Esophagus muscularis mucosa (tissue), 4 donors: ENCODE results near the gene ZSCAN10. TPM values are rescaled to one million over a fixed set of nuclear protein-coding genes. Genes with fewer than 3 reads are reported as not detected.

Experiments
- DNase-seq: peaks from one replicate; pipeline ENCODE4 v3.0.0-alpha.2; 2017; ENCODE audit errors: extremely low spot score
- H3K27ac ChIP-seq, 4 donors: fragments of 200-600 bp; sonication (generic); replicated peaks in 1 of 4; 1 replicate in 3 of 4; 2 replicates in 1 of 4; pipeline ENCODE4 v1.5.1; 2016 to 2019; ENCODE audit warnings: mild to moderate bottlenecking in 1 of 4
- H3K27me3 ChIP-seq, 4 donors: fragments of 200-600 bp; sonication (generic); one replicate each; pipeline versions ENCODE4 v1.5.1 to v1.6.0; 2016 to 2019
- H3K36me3 ChIP-seq, 4 donors: fragments of 200-600 bp; sonication (generic); one replicate each; pipeline ENCODE4 v1.5.1; 2016 to 2019
- H3K4me1 ChIP-seq, 4 donors: fragments of 200-600 bp; sonication (generic); one replicate each; pipeline ENCODE4 v1.5.1; 2016 to 2019
- H3K4me3 ChIP-seq, 4 donors: fragments of 200-600 bp; sonication (generic); 1 replicate in 2 of 4; 2 replicates in 2 of 4; pipeline ENCODE4 v1.5.1; 2016 to 2019; ENCODE audit warnings: mild to moderate bottlenecking in 4 of 4, moderate library complexity in 1 of 4
- H3K9me3 ChIP-seq, 4 donors: fragments of 200-600 bp; sonication (generic); 1 replicate in 3 of 4; 2 replicates in 1 of 4; pipeline ENCODE4 v1.5.1; 2016 to 2019
- EP300 ChIP-seq: sonication (generic); formaldehyde crosslinking; IDR thresholded peaks from one replicate; pipeline ENCODE4 v1.6.1; 2017; ENCODE audit warnings: antibody characterized with exemption
- POLR2A ChIP-seq: fragments of 450-650 bp; IDR thresholded peaks from one replicate; pipeline ENCODE4 v1.6.1; 2017; ENCODE audit warnings: antibody characterized with exemption, moderate library complexity, mild to moderate bottlenecking, low read depth
- POLR2AphosphoS5 ChIP-seq, 2 donors: sonication (generic); formaldehyde crosslinking; IDR thresholded peaks; one replicate each; pipeline ENCODE4 v1.6.1; 2017; ENCODE audit warnings: antibody characterized with exemption in 2 of 2
- WGBS: methylation state at CpG from one replicate; pipeline ENCODE4 v1.1.5; 2018; 5-methylcytosine and 5-hydroxymethylcytosine counted together
- intact Hi-C: fragments of 100-400 bp; cut with DNase I; formaldehyde crosslinking; loops from one replicate; pipeline ENCODE4 v1.15.1; 2023
- total RNA-seq, 4 donors: library from RNA; depleted of rRNA; stranded (reverse); fragments of >200 nt; gene quantifications; one replicate each; pipeline versions ENCODE4 v1.1.0 to v1.2.1, GENCODE V29; 2016
- TF ChIP-seq, protein P1 (sequence below), 3 experiments: fragments of 200-600 bp in 2 of 3; fragments of 450-650 bp in 1 of 3; sonication (generic) in 2 of 3; IDR thresholded peaks; one replicate each; pipeline ENCODE4 v1.5.1; 2017 to 2019; ENCODE audit warnings: antibody characterized with exemption in 3 of 3, mild to moderate bottlenecking in 2 of 3, moderate library complexity in 1 of 3

Gene ZSCAN10
- total RNA-seq, 4 donors from 2014 or later, result not detected

DNA sequence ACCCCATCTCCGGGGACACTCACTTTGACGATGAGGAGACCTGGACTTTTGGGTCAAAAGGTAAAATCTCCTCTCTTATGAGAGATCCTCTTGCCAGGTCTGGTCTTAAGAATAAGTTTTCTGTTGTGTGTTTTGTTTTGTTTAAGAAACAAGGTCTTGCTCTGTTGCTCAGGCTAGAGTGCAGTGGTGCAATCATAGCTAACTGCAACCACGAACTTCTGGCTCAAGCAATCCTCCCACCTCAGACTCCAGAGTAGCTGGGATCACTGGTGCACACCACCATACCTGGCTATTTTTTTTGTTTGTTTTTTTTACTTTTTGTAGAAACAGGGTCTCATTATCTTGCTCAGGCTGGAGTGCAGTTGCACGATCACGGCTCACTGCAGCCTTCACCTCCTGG, 48.6 kb downstream of the ZSCAN10 start:
- TF ChIP-seq POLR2AphosphoS5 (IDR thresholded peaks at IDR 0.05), result no peak
- no peak for TF ChIP-seq EP300
- TF ChIP-seq, protein P1, sequence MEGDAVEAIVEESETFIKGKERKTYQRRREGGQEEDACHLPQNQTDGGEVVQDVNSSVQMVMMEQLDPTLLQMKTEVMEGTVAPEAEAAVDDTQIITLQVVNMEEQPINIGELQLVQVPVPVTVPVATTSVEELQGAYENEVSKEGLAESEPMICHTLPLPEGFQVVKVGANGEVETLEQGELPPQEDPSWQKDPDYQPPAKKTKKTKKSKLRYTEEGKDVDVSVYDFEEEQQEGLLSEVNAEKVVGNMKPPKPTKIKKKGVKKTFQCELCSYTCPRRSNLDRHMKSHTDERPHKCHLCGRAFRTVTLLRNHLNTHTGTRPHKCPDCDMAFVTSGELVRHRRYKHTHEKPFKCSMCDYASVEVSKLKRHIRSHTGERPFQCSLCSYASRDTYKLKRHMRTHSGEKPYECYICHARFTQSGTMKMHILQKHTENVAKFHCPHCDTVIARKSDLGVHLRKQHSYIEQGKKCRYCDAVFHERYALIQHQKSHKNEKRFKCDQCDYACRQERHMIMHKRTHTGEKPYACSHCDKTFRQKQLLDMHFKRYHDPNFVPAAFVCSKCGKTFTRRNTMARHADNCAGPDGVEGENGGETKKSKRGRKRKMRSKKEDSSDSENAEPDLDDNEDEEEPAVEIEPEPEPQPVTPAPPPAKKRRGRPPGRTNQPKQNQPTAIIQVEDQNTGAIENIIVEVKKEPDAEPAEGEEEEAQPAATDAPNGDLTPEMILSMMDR (IDR thresholded peaks at IDR 0.05), result no peak
- no peak for TF ChIP-seq POLR2A
- Histone ChIP-seq H3K36me3 (peaks cover 0 to 4% (median 0%) of the 10 kb centered on the region in 4 donors), H3K27me3 (peaks cover 0 to 63% (median 34%) of the 10 kb centered on the region in 4 donors), H3K4me1 (peaks cover 14 to 20% (median 17%) of the 10 kb centered on the region in 4 donors), H3K9me3 (no peaks in the 10 kb centered on the region), H3K4me3 (no peak overlapping the region), H3K27ac (no peak overlapping the region)
- no peak for DNase-seq
- WGBS, result 72% methylated on average over 5 of the region's 5 CpGs
- intact Hi-C loops, result no loop called here

DNA sequence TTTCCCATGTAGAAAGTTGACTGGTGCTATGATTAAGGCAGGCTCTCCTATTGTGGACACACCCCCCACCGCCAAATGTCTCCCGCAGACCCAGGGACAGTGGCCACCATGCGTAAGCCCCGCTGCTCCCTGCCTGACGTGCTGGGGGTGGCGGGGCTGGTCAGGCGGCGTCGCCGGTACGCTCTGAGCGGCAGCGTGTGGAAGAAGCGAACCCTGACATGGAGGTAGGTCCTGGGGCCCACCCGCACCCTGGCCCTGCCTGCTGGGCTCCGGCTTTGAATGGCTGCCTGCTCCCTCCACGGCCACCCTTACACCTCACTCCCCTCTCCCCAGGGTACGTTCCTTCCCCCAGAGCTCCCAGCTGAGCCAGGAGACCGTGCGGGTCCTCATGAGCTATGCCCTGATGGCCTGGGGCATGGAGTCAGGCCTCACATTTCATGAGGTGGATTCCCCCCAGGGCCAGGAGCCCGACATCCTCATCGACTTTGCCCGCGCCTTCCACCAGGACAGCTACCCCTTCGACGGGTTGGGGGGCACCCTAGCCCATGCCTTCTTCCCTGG, 49.1 kb downstream of the ZSCAN10 start:
- Histone ChIP-seq H3K9me3 (no peaks in the 10 kb centered on the region), H3K27ac (no peak overlapping the region), H3K27me3 (peaks cover under 1 to 68% (median 39%) of the 10 kb centered on the region in 4 donors), H3K4me3 (no peak overlapping the region), H3K4me1 (peaks cover 19 to 25% (median 22%) of the 10 kb centered on the region in 4 donors), H3K36me3 (peaks cover 0 to 4% (median 0%) of the 10 kb centered on the region in 4 donors)
- WGBS, result 75% methylated on average over 14 of the region's 26 CpGs
- intact Hi-C loops, result no loop called here
- TF ChIP-seq POLR2A (no peak), EP300 (no peak), POLR2AphosphoS5 (IDR thresholded peaks at IDR 0.05) (no peak)
- TF ChIP-seq, protein P1 (IDR thresholded peaks at IDR 0.05), result no peak
- no peak for DNase-seq

GRCh38 chr16:3047387-3047720, 51.7 kb downstream of the ZSCAN10 start:
- DNase-seq, result no peak
- Histone ChIP-seq H3K27me3 (peaks cover 6 to 94% (median 55%) of the 10 kb centered on the region in 4 donors), H3K4me1 (peaks cover 20 to 25% (median 23%) of the 10 kb centered on the region in 4 donors), H3K36me3 (no peaks in the 10 kb centered on the region), H3K4me3 (peak overlapping the region in 1 of 4 donors; percentile 60), H3K27ac (no peak overlapping the region), H3K9me3 (no peaks in the 10 kb centered on the region)
- intact Hi-C loops, result no loop called here
- WGBS, result 14% methylated on average over 7 of the region's 13 CpGs
- TF ChIP-seq, protein P1 (IDR thresholded peaks at IDR 0.05), result no peak
- TF ChIP-seq POLR2AphosphoS5 (IDR thresholded peaks at IDR 0.05) (no peak), POLR2A (no peak), EP300 (no peak)

GRCh38 chr16:3046641-3047386, 52.3 kb downstream of the ZSCAN10 start:
- no peak for DNase-seq
- peak overlapping the region; percentile 48 to 60 (median 54) for H3K4me3 ChIP-seq
- WGBS, result 2% methylated on average over 16 of the region's 54 CpGs
- H3K9me3 ChIP-seq, result no peaks in the 10 kb centered on the region
- H3K27me3 ChIP-seq, result peaks cover 6 to 98% (median 55%) of the 10 kb centered on the region in 4 donors
- intact Hi-C loops, result no loop called here
- peaks cover 20 to 25% (median 23%) of the 10 kb centered on the region in 4 donors for H3K4me1 ChIP-seq
- H3K36me3 ChIP-seq, result no peaks in the 10 kb centered on the region
- TF ChIP-seq POLR2A, result no peak
- TF ChIP-seq EP300, result no peak
- TF ChIP-seq, protein P1 (IDR thresholded peaks at IDR 0.05), result no peak
- no peak for TF ChIP-seq POLR2AphosphoS5 (IDR thresholded peaks at IDR 0.05)
- no peak overlapping the region for H3K27ac ChIP-seq
